H7 (cell line): ENCODE results near the gene CAPN3. TPM values are rescaled to one million over a fixed set of nuclear protein-coding genes. Genes with fewer than 3 reads are reported as not detected.

Experiments used
- DNase-seq: peaks from one replicate; pipeline ENCODE4 v3.0.0; 2012
- H3K27me3 ChIP-seq: 2 replicates; pipeline ENCODE4 v1.6.0; 2011; ENCODE audit warnings: mild to moderate bottlenecking, low read length; ENCODE audit not compliant: control insufficient read depth, insufficient read depth
- H3K36me3 ChIP-seq: replicated peaks from 2 replicates; pipeline ENCODE4 v1.5.1; 2011; ENCODE audit warnings: low read length; ENCODE audit not compliant: control insufficient read depth, insufficient read depth
- H3K4me3 ChIP-seq: 2 replicates; pipeline ENCODE4 v1.5.1; 2011; ENCODE audit warnings: low read depth, mild to moderate bottlenecking, control low read depth, low read length, moderate library complexity; ENCODE audit not compliant: insufficient read depth
- total RNA-seq: library from RNA; depleted of rRNA; stranded (reverse); fragments of >200 nt; shearing (Covaris generic); gene quantifications from 2 replicates; pipeline ENCODE4 v1.2.3, GENCODE V29; 2014

The CAPN3 gene
- total RNA-seq, 1 experiment from 2014 or later, result not detected

DNA sequence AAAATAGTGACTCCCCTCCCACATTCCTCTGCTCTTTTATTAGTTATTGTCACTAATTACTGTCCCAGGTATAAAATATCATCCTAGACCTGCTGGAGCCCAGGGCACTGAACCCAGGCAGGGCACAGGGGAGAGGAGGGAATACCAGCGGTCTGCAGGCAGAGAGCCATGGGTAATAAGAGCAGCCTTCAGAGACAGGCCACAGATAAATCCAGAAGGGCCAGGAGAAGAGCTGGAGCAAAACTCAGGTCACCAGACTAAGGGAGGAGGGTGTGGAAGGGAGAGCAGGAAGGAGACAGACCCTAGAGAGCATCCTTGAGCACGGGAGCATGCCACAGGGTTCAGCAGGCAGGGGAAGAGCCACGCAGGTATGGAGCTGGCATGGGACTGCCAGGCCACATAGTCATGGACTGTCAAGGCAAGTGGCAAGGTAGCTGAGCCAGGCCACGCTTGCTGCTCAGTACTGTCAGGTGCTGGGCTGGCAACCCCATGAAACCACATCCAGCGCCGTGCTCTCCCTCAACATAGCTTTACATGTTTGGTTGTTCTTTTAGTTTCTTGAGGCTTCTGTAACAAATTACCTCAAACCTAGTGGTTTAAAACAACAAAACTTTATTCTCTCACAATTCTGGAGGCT is 15.6 kb upstream of the CAPN3 start:
- Histone ChIP-seq H3K27me3 (no peaks in the 10 kb centered on the region), H3K36me3 (no peaks in the 10 kb centered on the region), H3K4me3 (no peak overlapping the region)
- DNase-seq, result no peak

GRCh38 chr15:42344763-42345162 is 14.5 kb upstream of the CAPN3 start:
- Histone ChIP-seq H3K4me3 (no peak overlapping the region), H3K36me3 (no peaks in the 10 kb centered on the region), H3K27me3 (no peaks in the 10 kb centered on the region)
- no peak for DNase-seq

- Histone ChIP-seq H3K4me3 (no peak overlapping the region), H3K27me3 (no peaks in the 10 kb centered on the region), H3K36me3 (no peaks in the 10 kb centered on the region)
- no peak for DNase-seq
Measured at GRCh38 chr15:42345504-42345903, 13.8 kb upstream of the CAPN3 start.

- DNase-seq, result no peak
- H3K27me3 ChIP-seq, result no peaks in the 10 kb centered on the region
- H3K4me3 ChIP-seq, result no peak overlapping the region
- no peaks in the 10 kb centered on the region for H3K36me3 ChIP-seq
Measured at GRCh38 chr15:42348083-42348482, 11.2 kb upstream of the CAPN3 start.

- H3K4me3 ChIP-seq, result no peak overlapping the region
- H3K27me3 ChIP-seq, result no peaks in the 10 kb centered on the region
- DNase-seq, result no peak
- H3K36me3 ChIP-seq, result no peaks in the 10 kb centered on the region
Measured at GRCh38 chr15:42349186-42349585, 10.1 kb upstream of the CAPN3 start.

DNA sequence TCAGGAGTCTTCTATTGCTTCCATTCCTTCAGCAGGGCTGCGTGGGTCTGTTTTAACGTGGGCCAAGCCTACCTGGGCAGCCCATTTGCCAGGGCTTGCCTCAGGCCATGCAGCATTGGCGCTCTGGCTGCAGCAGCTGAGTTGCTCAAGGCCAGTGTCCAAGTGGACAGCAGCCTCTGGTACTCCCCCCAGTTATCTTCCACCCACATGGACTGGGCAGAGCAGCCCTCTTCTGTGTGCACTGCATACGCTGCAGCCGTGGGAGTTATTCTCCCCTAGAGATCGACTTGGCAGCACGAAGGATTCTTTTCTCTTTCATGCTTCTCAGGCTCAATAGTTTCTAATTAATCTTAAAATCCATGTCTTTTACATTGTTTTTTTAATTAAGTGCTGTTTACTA is 6.9 kb upstream of the CAPN3 start:
- Histone ChIP-seq H3K4me3 (no peak overlapping the region), H3K36me3 (no peaks in the 10 kb centered on the region), H3K27me3 (no peaks in the 10 kb centered on the region)
- no peak for DNase-seq

GRCh38 chr15:42353061-42353460 is 6.2 kb upstream of the CAPN3 start:
- no peak for DNase-seq
- Histone ChIP-seq H3K36me3 (no peaks in the 10 kb centered on the region), H3K4me3 (no peak overlapping the region), H3K27me3 (no peaks in the 10 kb centered on the region)

- H3K4me3 ChIP-seq, result no peak overlapping the region
- no peaks in the 10 kb centered on the region for H3K36me3 ChIP-seq
- H3K27me3 ChIP-seq, result peaks cover under 1% of the 10 kb centered on the region; the same call in 1 of the 2 replicates
- no peak for DNase-seq
Measured at GRCh38 chr15:42354824-42355223, 4.5 kb upstream of the CAPN3 start.

GRCh38 chr15:42355291-42355690 is 4.0 kb upstream of the CAPN3 start:
- Histone ChIP-seq H3K4me3 (no peak overlapping the region), H3K27me3 (peaks cover 3% of the 10 kb centered on the region; the same call in 1 of the 2 replicates), H3K36me3 (no peaks in the 10 kb centered on the region)
- no peak for DNase-seq

- DNase-seq, result no peak
- Histone ChIP-seq H3K36me3 (no peaks in the 10 kb centered on the region), H3K4me3 (no peak overlapping the region), H3K27me3 (peaks cover 6% of the 10 kb centered on the region; the same call in 1 of the 2 replicates)
Measured at GRCh38 chr15:42356851-42357250, 2.5 kb upstream of the CAPN3 start.

DNA sequence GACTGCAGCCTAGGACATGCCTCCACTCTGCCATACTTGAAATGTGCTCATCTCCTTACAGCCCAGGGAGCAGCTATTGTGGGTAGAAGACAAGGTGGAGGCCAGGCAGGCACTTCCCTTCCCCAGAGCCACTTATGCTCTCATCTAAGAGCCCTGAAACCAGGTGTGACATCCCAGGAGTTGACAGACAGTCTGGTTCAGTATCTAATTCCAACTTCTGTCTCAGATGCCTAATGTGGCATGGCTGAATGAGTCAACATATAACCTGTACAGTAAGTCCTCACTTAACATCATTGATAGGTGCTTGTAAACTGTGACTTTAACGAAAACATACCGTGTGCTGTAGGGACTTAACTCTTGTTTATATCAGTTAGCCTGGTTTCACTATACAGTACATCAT is 1.2 kb upstream of the CAPN3 start:
- Histone ChIP-seq H3K36me3 (no peaks in the 10 kb centered on the region), H3K4me3 (no peak overlapping the region), H3K27me3 (peaks cover 11% of the 10 kb centered on the region; the same call in 1 of the 2 replicates)
- no peak for DNase-seq

- Histone ChIP-seq H3K4me3 (no peak overlapping the region), H3K36me3 (no peaks in the 10 kb centered on the region), H3K27me3 (peaks cover 15% of the 10 kb centered on the region; the same call in 1 of the 2 replicates)
- DNase-seq, result peak; percentile 29
Measured at GRCh38 chr15:42359985-42360384, 684 bp downstream of the CAPN3 start.

- no peak overlapping the region for H3K4me3 ChIP-seq
- H3K36me3 ChIP-seq, result no peaks in the 10 kb centered on the region
- H3K27me3 ChIP-seq, result peaks cover 22% of the 10 kb centered on the region; the same call in 1 of the 2 replicates
- no peak for DNase-seq
Measured at GRCh38 chr15:42360535-42361112, 1.3 kb downstream of the CAPN3 start.

DNA sequence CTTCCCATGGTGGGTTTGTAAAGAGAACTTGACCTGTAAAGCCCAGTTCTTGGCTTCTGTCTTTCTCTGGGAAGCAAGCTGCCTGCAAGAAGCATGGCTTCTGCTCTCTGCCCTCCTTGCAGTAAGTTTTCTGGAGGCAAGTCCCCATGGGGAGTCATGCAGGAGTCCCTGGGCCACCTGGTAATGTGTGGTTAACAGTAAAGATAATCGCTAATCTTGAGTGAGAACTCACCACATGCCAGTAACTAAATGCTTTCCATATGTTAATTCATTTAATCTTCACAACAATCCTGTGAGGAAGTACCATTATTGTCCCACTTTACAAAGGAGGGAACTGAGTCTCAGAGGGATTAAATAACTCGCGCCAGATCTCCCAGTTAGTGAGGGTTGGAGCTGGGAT is 4.2 kb downstream of the CAPN3 start:
- peak; percentile 59 for DNase-seq
- peaks cover 39% of the 10 kb centered on the region; the same call in 1 of the 2 replicates for H3K27me3 ChIP-seq
- H3K36me3 ChIP-seq, result no peaks in the 10 kb centered on the region

GRCh38 chr15:42363942-42364341 is 4.6 kb downstream of the CAPN3 start:
- H3K4me3 ChIP-seq, result no peak overlapping the region
- H3K27me3 ChIP-seq, result peaks cover 39% of the 10 kb centered on the region; the same call in 1 of the 2 replicates
- DNase-seq, result no peak
- no peaks in the 10 kb centered on the region for H3K36me3 ChIP-seq

More for the DNA sequence above, 4.2 kb downstream of the CAPN3 start:
- no peak overlapping the region for H3K4me3 ChIP-seq
